NCI-H2171 treated with DMSO at 0.1 percent for 48 hours (cell line): ENCODE results near the gene ANKRD39.
"Not testable (repeated sequence)": the region's sequence is repeated elsewhere in the genome, so short reads cannot be mapped to it uniquely, and the experiment has no call there.

Experiments
- DNase-seq: peaks from one replicate; lab custom pipeline; 2025; lab: John Stamatoyannopoulos, UW

Gene ANKRD39, protein sequence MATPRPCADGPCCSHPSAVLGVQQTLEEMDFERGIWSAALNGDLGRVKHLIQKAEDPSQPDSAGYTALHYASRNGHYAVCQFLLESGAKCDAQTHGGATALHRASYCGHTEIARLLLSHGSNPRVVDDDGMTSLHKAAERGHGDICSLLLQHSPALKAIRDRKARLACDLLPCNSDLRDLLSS

DNA sequence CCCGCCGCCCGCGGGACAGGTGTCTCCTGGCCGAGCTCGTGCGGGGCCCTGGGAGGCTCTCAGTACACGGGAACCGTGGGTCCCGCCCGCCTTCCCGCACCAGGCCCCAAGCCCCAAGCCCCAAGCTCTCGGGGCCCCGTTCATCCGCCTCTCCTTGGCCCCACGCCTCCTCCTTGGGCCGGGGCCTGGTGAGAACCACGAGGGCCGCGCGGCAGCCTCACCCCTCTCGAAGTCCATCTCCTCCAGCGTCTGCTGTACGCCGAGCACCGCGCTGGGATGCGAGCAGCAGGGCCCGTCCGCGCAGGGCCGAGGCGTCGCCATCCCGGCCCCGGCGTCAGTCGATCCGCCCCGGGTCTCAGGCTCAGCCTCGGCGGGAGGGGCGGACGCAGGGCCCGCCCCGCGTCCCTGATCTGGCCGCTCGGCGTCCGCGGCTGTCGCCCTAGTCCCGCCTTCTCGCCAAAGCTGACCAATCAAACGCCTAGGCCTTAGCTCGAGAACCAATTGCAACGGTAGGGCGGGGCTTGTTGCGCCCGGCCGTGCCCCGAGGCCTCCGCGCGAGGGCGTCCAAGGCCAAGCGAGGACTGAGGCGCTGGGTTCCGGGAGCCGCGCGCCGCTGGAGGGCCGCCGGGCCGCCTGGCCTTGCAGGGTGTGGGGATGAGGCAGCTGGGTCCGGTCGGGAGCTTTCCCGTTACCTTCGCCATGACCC is at the start of gene ANKRD39:
Gene ANKRD39 (minus strand): TSS at position 350 of the 706 bp plus-strand sequence. CDS start 29 bp downstream, at position 321.
- peak; percentile 98 for DNase-seq

DNA sequence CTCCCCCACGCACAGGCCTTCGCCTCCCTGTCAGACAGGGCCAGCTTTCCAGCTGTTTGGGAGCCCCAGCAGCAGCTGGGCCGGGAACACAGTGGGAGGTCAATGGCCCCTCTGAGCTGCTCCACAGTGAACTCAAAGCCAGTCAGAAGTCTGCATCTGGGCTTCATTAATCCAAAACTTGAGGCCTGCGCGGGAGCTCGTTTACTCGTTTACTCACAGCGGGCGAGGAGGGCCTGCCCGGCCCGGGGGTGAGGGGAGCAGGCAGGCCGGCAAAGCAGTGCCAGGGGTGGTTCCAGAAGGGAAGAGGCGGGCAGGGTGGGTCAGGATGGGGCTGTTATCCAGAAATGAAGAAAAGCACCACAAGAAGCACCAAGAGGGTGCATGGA is 48.9 kb upstream of the ANKRD39 start:
- DNase-seq, result no peak

DNA sequence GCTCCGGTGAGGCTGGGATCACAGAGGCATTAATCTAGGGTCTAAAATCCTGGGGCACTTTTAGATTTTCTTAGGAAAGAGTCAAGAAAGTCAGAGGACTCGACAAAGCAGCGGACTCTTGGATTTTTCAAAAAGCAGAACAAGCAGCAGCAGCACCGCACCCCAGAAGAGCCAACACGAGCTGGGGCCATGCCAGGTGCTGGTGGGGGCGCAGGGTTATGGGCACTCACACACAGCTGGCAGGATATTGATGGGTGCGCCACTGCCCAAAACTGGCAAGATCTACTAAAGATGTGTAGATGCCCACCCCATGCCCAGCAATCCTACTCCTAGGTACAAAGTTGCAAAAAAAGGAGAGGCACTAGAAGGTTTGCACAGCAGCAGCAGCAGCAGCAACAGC is 46.0 kb upstream of the ANKRD39 start:
- no peak for DNase-seq

DNA sequence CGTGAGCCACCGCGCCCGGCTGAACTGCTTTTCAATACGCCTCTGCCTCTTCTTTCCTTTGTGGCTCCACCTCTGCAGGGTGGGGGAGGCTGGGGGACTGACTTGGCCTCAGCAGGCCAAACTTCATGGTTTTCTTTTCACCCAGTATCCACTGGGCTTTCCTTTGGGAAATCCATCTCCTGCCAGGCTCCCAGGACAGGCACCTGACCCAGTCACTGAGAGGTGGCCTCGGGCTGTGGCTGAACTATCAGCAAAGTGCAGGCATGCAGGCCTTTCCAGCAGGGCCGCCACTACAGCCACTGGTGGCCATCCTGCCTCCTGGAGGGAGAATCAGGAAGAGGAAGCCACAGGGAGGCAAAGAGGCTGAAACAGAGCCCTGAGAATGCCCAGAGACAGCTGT is 45.5 kb upstream of the ANKRD39 start:
- DNase-seq, result no peak

DNA sequence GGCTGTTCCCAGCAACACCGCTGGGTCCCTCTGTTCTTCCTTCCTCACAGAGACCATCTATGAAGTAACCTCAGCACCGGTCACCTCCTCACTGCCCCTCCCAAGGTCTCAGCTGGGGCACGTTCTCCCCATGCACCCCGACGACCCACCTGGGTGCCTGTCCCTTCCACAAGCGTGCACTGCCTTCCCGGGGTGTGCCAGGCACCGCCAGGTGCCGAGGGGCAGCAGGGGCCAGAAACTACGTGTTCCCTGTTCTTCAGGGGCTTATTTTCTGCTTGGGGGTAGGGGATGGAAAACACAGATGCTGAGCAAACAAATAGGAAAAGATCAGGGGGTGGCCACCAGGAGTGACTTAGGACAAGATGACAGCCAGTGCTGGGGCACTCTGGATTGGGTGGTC is 42.4 kb upstream of the ANKRD39 start:
- no peak for DNase-seq

DNA sequence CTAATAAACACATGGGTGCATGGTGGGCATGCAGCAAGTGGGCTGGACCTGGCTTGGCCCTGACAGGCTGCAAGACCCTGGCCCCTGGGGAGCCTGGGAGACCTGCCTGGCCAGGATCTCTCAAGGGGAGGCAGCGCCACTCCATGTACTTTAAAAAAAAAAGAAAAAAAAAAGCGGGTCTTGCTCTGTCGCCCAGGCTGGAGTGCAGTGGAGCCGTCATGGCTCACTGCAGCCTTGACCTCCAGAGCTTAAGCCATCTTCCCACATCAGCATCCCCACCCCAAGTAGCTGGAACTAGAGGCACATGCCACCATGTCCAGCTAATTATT is 41.6 kb upstream of the ANKRD39 start:
- no peak for DNase-seq

DNA sequence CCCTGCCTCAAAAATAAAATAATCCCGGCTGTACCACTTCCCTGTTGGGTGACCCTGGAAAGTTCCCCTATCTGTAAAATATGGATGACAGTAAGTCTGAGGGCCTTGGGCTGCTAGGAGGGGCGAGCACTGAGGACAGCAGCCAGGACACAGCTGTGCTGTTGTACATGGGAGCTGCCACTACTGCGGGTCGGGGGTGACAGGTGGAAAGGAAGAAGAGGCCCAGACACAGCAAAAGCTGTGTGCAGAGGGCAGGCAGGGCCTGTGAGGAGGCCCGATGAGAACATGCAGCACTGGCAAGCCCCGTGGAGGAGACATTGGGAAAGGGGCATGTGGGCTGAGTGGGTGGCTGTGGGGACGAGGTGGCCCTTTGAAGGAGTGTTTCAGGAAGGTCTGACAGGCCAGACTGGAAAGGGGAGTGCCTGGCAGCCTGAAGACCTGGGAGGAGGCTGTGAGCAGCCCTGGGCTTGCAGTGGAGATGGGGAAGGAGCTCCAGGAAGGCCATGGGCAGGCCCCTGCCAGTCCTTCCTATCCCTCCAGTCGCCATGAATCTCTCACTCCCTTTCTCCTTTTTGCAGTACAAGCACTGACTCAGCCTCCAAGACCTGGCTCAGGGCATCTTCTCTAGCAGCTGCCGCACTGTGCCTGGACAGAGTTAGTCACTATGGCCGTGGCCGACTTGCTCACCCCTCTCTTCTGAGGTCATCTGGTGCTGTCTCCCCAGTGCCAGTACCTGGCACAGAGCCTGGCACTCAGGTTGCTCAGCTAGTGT is 41.0 kb upstream of the ANKRD39 start:
- no peak for DNase-seq

DNA sequence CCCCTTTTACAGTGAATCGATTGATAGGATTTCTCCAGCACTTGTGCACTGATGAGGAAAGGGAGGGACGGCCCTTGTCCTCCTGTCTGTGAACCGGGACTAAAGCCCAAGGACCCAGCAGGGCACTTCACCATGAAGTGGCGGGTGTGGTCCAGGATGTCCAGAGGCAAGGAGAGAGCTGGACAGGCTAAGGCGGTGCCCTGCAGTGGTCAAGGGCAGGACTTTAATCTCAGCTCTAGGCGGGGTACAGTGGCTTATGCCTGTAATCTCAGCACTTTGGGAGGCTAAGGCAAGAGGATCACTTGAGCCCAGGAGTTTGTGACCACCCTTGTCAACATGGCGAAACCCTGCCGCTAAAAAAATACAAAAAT is 40.3 kb upstream of the ANKRD39 start:
- DNase-seq, result no peak

DNA sequence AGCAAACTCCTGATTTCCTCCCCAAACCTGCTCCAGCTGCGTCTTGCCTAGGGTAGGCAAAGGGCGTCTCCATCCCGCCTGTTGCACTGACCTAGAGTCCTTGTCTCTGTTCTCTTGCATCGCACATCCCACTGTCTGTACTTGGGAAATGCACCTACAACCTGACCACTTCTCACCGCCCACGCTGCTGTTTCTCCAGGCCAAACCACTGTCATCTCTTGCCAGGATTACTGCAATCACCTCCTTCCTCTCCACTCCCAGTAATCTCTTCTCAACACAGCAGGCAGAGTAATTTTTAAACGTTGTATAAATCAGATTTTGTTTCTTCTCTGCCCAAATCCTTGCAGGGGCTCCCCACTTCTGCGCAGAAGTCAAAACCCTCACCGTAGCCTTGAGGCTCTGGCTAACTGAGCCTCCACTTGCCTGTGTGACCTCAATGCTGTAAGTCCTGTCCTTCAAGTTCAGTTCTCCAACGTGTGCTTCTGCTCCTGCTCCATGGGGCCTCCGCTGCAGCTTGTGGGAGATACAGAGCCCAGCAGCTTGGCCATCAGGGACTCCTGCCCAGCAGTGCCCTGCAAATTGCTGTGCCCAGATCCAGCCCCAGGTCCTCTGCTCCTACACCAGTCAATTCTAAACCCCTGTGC is 39.8 kb upstream of the ANKRD39 start:
- no peak for DNase-seq

DNA sequence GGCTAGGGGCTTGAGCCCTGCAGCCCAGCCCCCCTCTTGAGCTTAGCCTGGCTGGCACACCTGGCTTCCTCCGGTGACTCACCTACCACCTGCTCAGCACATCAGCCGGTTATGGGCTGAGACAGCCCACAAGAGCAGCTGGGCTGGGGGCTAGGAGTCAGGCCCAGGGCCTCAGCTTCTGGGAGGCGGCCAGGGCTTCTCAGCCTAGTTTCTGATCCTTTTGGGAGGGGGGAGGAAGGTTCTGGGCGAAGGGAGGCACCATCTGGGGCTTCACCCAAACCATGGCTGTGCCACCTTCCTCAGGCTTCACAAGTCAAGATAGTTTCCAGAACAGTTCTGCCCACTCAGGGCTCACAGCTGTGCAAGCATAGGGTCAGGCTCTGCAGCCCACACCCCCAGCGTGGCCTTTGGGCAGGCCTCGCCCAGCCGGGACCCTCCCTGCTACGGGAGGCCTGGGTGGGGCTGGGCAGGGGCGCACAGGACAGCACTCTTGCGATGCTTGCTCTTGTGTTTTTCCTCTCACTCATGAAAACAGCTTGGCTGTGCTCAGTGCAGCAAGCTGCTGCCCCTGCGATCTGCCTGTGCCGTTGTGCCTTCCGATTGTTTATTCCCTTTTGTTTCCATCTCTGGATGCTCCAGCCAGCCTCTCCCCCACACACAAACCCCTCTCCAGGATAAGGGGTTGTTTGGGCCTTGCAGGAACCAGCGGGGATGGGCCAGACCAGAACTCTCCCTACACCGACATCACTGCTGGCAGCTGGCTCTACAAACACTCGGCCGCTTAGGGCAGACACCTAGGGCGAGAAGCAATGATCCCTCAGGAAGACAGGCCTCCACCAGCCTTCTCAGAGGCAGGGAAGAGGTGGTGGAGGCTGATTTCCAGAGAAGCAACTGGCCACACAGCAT is 38.2 kb upstream of the ANKRD39 start:
- DNase-seq, result peak; percentile 90

DNA sequence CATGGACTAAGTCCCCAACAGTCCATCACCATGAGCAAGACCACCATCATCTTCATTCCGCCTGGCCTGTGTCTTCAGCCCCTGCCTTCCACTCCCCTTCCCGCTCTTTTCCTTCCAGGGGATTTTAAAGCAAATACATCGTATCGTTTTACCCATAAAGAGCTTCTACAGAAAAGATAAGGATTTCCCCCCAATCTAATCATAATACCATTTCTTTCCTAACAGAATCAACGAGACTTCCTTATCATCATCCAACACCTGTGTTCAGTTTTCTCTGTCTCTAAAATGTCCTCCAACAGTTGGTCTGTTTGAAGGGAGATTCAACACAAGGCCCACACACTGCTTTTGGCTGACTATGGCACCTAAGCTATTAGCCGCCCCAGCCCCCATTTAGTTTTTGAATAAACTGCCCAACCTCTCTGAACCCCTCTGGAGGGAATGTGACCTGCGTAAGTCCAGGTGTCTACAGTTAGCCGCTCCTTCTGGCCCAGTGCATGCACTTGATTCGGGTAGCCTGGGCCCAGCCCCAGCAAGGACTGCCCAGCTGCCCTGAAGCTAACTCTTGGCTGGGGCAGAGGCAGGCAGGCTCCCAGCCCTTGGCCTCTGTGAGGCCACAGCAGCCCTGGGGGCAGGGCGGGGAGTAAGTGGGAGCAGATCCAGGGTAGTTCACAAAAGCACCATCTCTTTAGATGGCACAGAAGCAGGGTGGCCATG is 37.4 kb upstream of the ANKRD39 start:
- DNase-seq, result no peak

DNA sequence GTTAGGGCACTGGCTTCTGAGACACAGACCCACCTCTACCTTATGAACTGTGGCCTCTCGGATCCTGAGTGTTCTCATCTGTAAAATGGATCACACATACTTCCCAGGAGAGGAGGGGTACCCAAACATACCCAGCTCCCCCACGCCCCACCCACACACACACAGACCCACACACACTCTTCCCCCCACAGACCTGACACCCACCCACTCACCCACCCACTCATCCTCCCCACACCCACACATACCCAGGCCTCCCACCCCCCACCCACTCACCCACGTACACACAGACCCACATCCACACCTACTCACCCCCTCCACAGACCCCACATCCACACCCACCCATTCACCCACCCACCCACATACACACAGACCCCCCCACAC is 36.3 kb upstream of the ANKRD39 start:
- no peak for DNase-seq

DNA sequence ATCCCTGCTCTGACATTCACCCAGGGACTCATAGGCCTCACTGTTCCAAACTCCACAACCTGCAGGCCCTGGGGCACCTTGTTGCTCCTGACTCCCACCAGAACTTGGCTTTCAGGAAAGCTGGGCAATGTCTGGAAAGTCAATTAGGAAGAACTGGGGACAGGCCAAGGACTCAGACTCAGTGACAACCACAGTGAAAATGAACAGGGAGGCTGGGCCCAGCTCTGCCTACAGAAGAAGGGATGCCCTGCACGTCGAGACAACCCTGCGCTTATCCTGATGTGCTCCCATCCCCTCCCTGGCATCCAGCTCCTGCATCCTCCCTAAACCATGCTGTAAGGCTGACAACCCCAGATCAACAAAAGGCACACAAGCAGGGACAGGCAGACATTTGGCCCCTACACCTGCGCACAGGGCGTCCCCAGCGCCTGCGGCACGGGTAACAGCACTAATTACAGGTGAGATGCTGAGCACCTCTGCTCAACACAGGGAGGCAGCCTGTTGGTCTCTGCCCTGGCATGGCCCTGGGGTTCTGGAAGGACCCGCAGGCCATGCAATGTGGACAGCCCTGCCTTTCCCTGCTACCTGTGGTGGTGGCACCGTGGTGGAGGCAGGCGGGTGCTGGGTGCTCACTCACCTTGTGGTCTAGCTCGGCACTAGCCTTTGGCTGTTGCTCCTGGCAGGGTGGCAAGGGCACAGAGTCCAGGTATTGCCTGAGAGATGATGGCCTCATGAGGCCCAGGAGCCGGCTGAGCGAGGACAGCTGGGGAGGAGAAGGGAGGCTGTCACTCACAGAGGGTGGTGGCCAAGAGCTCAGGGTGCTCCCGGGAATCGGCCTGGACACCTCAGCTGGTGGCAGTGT is 35.7 kb upstream of the ANKRD39 start:
- no peak for DNase-seq

DNA sequence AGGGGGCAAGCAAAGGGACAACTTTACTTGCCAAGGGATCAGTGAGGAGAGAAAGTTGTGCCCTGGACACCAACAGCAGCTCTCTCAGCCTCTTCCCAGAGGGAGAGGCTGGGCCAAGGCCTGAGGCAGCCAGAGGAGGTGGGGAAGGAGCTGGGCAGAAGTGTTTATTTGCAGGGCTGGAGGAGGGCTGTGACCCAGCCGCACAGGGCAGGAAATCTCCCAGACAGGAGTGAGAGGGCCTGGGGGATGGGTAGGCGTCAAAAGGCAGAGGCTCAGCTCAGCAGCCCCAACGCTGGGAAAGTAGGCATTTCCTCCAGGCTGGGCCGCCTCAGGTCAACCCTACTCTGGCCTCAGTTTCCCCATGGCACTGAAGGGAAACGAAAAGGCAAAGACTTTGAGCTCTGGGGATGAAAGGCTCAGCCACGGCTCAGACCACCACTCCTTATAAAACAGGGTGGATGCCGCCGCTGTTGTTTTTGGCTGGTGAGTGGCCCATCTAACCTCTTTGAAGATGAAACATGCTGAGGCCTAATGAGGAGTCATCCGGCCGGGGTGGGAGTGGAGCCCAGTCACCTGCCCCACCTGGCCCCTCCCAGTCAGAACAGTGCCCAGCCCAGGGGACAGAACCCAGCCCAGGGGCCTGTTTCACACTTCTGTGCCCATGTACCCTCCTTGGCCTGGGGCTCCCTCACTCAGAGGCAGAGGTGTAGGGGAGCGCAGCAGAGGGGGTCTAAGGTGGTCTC is 33.9 kb upstream of the ANKRD39 start:
- DNase-seq, result no peak

DNA sequence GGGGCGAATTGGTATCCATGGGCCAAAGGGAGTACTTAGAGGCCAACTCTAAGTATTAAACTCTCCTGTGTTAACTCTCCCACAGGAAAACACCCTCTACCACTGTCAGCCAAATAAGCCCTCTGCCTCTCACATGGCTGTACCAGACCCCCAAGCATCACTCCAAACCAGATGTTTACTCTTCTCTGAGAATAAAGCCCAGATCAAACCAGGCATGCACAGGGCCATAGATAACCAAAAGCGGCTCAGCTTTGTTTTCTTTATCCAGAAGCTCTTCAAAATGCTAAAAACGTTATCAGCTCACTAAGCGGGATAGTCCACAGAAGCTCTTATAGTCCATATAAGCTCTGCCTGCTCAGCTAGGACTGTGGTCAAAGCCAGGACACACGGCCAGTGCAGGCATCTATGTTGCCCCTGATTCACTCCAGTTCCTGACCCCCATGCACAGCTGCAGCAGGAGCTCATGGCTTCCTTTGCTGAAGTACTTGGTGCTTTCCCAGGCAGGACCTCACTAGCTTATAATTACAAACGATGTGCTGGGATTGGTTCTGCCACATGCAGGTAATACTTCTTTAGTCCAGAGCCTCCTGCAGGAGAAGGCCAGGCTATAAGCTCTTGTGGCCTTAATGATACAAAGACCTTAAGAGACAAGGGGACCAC is 33.0 kb upstream of the ANKRD39 start:
- no peak for DNase-seq

DNA sequence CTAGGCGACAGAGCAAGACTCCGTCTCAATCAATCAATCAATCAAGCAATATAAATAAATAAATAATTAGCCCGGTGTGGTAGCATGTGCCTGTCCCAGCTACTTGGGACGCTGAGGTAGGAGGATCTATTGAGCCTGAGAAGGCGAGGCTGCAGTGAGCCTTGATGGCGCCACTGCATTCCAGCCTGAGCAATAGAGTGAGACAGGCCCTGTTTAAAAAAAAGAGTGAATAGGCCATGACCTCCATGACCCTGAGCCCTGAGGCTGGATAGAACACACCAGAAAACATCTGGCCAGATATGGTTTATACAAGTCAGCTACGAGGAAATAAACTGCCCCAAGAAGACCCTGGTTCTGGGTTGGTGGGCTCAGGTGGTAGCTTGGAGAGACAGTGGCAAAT is 32.4 kb upstream of the ANKRD39 start:
- DNase-seq, result no peak

DNA sequence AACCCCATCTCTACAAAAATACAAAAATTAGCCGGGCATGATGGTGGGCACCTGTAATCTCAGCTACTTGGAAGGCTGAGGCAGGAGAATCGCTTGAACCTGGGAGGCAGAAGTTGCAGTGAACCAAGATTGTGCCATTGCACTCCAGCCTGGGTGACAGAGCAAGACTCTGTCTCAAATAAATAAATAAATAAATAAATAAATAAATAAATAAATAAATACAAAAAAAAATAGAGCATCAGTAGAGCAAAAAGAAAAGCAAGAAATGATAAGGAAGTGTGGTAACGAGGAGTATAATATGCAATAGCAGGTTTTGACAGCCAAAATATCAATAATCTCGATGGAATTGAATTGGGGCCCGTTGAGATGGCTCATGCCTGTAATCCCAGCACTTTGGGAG is 31.7 kb upstream of the ANKRD39 start:
- DNase-seq, result not testable (repeated sequence)

DNA sequence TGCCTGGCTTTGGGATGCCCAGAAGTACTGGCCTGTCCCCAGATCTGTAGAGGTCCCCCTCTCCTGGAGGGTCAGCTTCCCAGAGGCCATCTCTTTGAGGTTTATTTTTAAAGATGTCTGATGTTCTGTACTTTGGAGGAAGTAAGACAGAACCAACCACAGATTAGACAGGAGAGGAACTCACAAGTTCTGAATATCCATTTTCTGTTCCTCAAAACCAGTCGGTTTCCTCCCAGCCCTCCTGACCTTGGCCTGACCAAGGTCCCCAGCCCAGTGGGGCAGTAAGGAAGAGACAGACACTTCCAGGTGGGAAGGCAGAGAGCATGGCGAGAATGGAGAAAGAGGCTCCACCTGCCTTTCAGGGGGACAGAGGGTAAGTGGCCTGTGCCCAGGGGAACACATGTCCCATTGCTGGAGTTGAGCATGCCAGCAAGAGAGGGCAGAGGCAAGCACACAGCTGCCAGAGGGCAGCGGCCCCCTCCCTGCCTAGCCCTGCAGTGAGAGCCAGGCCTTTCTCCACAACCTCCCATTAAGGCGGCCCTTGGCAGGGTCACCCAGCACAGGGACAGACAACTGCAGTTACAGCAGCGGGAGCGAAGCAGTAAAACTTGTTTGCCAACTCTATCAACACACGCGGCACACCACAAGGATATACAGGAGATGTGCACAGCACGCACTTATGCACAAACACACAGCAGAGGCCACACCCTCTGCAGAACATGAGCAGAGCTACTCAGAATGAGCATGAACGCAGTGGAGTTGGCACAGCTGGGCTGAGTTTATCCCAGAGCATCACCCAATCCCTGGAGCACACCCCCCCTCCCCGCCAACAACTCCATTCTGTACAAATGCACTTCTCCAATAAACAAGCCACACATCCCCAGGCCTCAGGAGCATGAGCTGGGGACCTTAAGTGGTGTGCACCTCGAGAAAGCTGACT is 30.5 kb upstream of the ANKRD39 start:
- DNase-seq, result no peak
